GM19193 (cell line): ENCODE measurements around the gene FOSL1.

Experiments
- POLR2A ChIP-seq: IDR thresholded peaks from 4 replicates; pipeline ENCODE4 v1.6.1; 2011; ENCODE audit not compliant: insufficient read depth, insufficient read length; ENCODE audit errors: extremely low read depth

FOSL1 gene

GRCh38 chr11:65882120-65883057 lies 17.8 kb downstream of the FOSL1 start:
- no peak for TF ChIP-seq POLR2A

GRCh38 chr11:65880844-65881421 lies 19.3 kb downstream of the FOSL1 start:
- TF ChIP-seq POLR2A = no peak

- no peak for TF ChIP-seq POLR2A
Observed at GRCh38 chr11:65880027-65880426, 20.2 kb downstream of the FOSL1 start.

- TF ChIP-seq POLR2A = no peak
Observed at GRCh38 chr11:65879617-65880016, 20.6 kb downstream of the FOSL1 start, which contains the start of gene CTSW. CTSW (plus strand) TSS chr11:65879837; CDS start chr11:65879855, 18 bp downstream.

GRCh38 chr11:65873318-65874156 lies 26.7 kb downstream of the FOSL1 start:
- peak; percentile 68 for TF ChIP-seq POLR2A

- TF ChIP-seq POLR2A = no peak
Observed at GRCh38 chr11:65872586-65873317, 27.4 kb downstream of the FOSL1 start, which contains the start of gene EFEMP2. EFEMP2 (minus strand) TSS chr11:65872800; CDS start chr11:65872354, 446 bp downstream.

- no peak for TF ChIP-seq POLR2A
Observed at GRCh38 chr11:65871811-65872548, 28.2 kb downstream of the FOSL1 start.

- TF ChIP-seq POLR2A = no peak
Observed at GRCh38 chr11:65870706-65871681, 29.2 kb downstream of the FOSL1 start.

- peak; percentile 27 for TF ChIP-seq POLR2A
Observed at GRCh38 chr11:65870307-65870658, 29.9 kb downstream of the FOSL1 start.

- TF ChIP-seq POLR2A = no peak
Observed at GRCh38 chr11:65869643-65870306, 30.4 kb downstream of the FOSL1 start.

- TF ChIP-seq POLR2A = no peak
Observed at GRCh38 chr11:65868907-65869306, 31.3 kb downstream of the FOSL1 start.

- no peak for TF ChIP-seq POLR2A
Observed at GRCh38 chr11:65868076-65868667, 32.0 kb downstream of the FOSL1 start.
